K562 (cell line): ENCODE measurements around the gene MYL11. TPM values are rescaled to one million over a fixed set of nuclear protein-coding genes. Genes with fewer than 3 reads are reported as not detected.

Experiments
- ATF1 ChIP-seq, 2 experiments: fragments of 450-650 bp in 1 of 2; IDR thresholded peaks; 2 replicates each; pipeline ENCODE4 v1.6.1; 2016; ENCODE audit warnings: missing compliant biosample characterization in 1 of 2, missing genetic modification characterization in 1 of 2
- HDAC2 ChIP-seq: fragments of 450-650 bp; IDR thresholded peaks from 2 replicates; pipeline ENCODE4 v1.6.1; 2016; ENCODE audit warnings: mild to moderate bottlenecking
- HMG20B ChIP-seq: fragments of 250-450 bp; sonication (Bioruptor Pico); IDR thresholded peaks from 2 replicates; pipeline ENCODE4 v1.5.0; 2021; ENCODE audit warnings: mild to moderate bottlenecking
- HNRNPK ChIP-seq: fragments of 200-400 bp; formaldehyde crosslinking; IDR thresholded peaks from one replicate; pipeline ENCODE4 v1.6.1; 2018; ENCODE audit warnings: mild to moderate bottlenecking, low read depth, low read length; ENCODE audit not compliant: poor library complexity, severe bottlenecking
- HNRNPL ChIP-seq: fragments of 200-400 bp; formaldehyde crosslinking; IDR thresholded peaks from 2 replicates; pipeline ENCODE4 v1.6.1; 2017; ENCODE audit warnings: low read depth, mild to moderate bottlenecking, low read length
- IRF2 ChIP-seq: sonication (generic); formaldehyde crosslinking; IDR thresholded peaks from 2 replicates; pipeline ENCODE4 v1.8.1; 2022; ENCODE audit warnings: mild to moderate bottlenecking, missing genetic modification reagents
- MNT ChIP-seq, 2 experiments: fragments of 450-650 bp; conservative IDR thresholded peaks; 2 replicates each; pipeline ENCODE4 v1.6.1; 2017; ENCODE audit warnings: mild to moderate bottlenecking in 2 of 2, moderate library complexity in 2 of 2
- MYC ChIP-seq, 2 experiments: fragments of 250-450 bp in 1 of 2; sonication (Bioruptor Pico) in 1 of 2; IDR thresholded peaks; 2 replicates each; pipeline versions ENCODE4 v1.5.1 to v1.6.1; 2012 to 2021; ENCODE audit warnings: low read depth in 2 of 2, borderline replicate concordance in 1 of 2, improper control_type of control experiment in 1 of 2, low read length in 1 of 2, mild to moderate bottlenecking in 1 of 2, moderate library complexity in 1 of 2
- POLR2G ChIP-seq: fragments of 200-400 bp; formaldehyde crosslinking; IDR thresholded peaks from 2 replicates; pipeline ENCODE4 v1.6.1; 2017; ENCODE audit warnings: low read depth, mild to moderate bottlenecking, antibody characterized with exemption, low read length, moderate library complexity
- RAD21 ChIP-seq, 2 experiments: fragments of 250-450 bp in 1 of 2; fragments of 450-650 bp in 1 of 2; sonication (Bioruptor Pico) in 1 of 2; formaldehyde crosslinking in 1 of 2; IDR thresholded peaks in 1 of 2; conservative IDR thresholded peaks in 1 of 2; 2 replicates each; pipeline versions ENCODE4 v1.4.0 to v1.8.0; 2020 to 2022; ENCODE audit warnings: mild to moderate bottlenecking in 2 of 2, moderate library complexity in 1 of 2
- RBM25 ChIP-seq: fragments of 200-400 bp; formaldehyde crosslinking; IDR thresholded peaks from 2 replicates; pipeline ENCODE4 v1.6.1; 2018; ENCODE audit warnings: low read length, low read depth, moderate library complexity; ENCODE audit not compliant: severe bottlenecking
- SAFB ChIP-seq: fragments of 200-400 bp; formaldehyde crosslinking; IDR thresholded peaks from 2 replicates; pipeline ENCODE4 v1.6.1; 2017; ENCODE audit warnings: low read depth, low read length, borderline replicate concordance
- SAFB2 ChIP-seq: fragments of 200-400 bp; formaldehyde crosslinking; IDR thresholded peaks from 2 replicates; pipeline ENCODE4 v1.6.1; 2018; ENCODE audit warnings: borderline replicate concordance, low read length, low read depth, moderate library complexity; ENCODE audit not compliant: severe bottlenecking
- TCF15 ChIP-seq: fragments of 250-450 bp; sonication (Bioruptor Pico); IDR thresholded peaks from 2 replicates; pipeline ENCODE4 v1.8.0; 2022; ENCODE audit warnings: moderate library complexity, mild to moderate bottlenecking, inconsistent platforms
- TOE1 ChIP-seq, 2 experiments: fragments of 450-650 bp in 1 of 2; sonication (generic) in 1 of 2; formaldehyde crosslinking in 1 of 2; IDR thresholded peaks; 2 replicates each; pipeline versions ENCODE4 v1.7.1 to v1.8.0; 2016 to 2022; ENCODE audit warnings: borderline replicate concordance in 2 of 2, mild to moderate bottlenecking in 2 of 2, antibody characterized with exemption in 1 of 2, inconsistent platforms in 1 of 2, low read depth in 1 of 2, missing genetic modification reagents in 1 of 2, moderate library complexity in 1 of 2
- TRIM25 ChIP-seq: fragments of 450-650 bp; IDR thresholded peaks from 2 replicates; pipeline ENCODE4 v1.7.0; 2016; ENCODE audit warnings: borderline replicate concordance
- YY1 ChIP-seq, 3 experiments: IDR thresholded peaks; 2 replicates each; pipeline ENCODE4 v1.6.1; 2011; ENCODE audit warnings: low read length in 2 of 3, mild to moderate bottlenecking in 2 of 3, moderate library complexity in 2 of 3, borderline replicate concordance in 1 of 3, control low read depth in 1 of 3, low read depth in 1 of 3; ENCODE audit not compliant: insufficient read depth in 3 of 3, insufficient replicate concordance in 2 of 3, control insufficient read depth in 1 of 3, insufficient read length in 1 of 3; ENCODE audit errors: extremely low read depth in 1 of 3
- ZBTB1 ChIP-seq: sonication (generic); formaldehyde crosslinking; IDR thresholded peaks from 2 replicates; pipeline ENCODE4 v1.8.1; 2023; ENCODE audit warnings: missing genetic modification reagents, low read depth, mild to moderate bottlenecking, borderline replicate concordance
- ZNF3 ChIP-seq: fragments of 250-450 bp; sonication (Bioruptor Pico); IDR thresholded peaks from 2 replicates; pipeline ENCODE4 v1.5.0; 2021; ENCODE audit warnings: mild to moderate bottlenecking, moderate library complexity
- ZNF764 ChIP-seq: fragments of 250-450 bp; sonication (Bioruptor Pico); IDR thresholded peaks from 2 replicates; pipeline ENCODE4 v1.4.0; 2020; ENCODE audit warnings: low read depth, mild to moderate bottlenecking, moderate library complexity
- polyA plus RNA-seq, 8 experiments: library from polyadenylated mRNA; depleted of rRNA in 4 of 8; stranded (reverse) in 5 of 8; unstranded in 3 of 8; fragments of >200 nt; fragmentation: Nextera tagmentation in 2 of 8; fragmentation: Illumina TruSeq in 1 of 8; extraction: Ambion mirVana in 2 of 8; extraction: Trizol in 1 of 8; gene quantifications; 2 replicates each; pipeline versions ENCODE4 v1.2.1 to v1.2.3, GENCODE V29; 2011 to 2014; ENCODE audit warnings: inconsistent platforms in 1 of 8, missing spikeins in 1 of 8
- total RNA-seq, 7 experiments: library from RNA; depleted of rRNA in 6 of 7; stranded (reverse); fragments of >200 nt in 6 of 7; fragmentation: Illumina TruSeq in 2 of 7; extraction: Trizol in 2 of 7; gene quantifications; 2 replicates each; pipeline versions ENCODE4 v1.2.1 to v1.2.3, GENCODE V29; 2011 to 2021; ENCODE audit warnings: low replicate concordance in 1 of 7

MYL11 gene
- total and polyA plus RNA-seq, 9 of the 15 experiments (the other 6 are each of a cell fraction or from before 2014, with no cell fraction given) = 0.31 to 1.5 (median 0.73) TPM; not detected in 4

GRCh38 chr16:30395155-30395991 lies 20.8 kb downstream of the MYL11 start, which contains the start of gene ZNF48 (continued):
- TF ChIP-seq SAFB2 (no peak), TOE1 (IDR thresholded peaks at IDR 0.05; ENCODE audit: borderline replicate concordance) (peak; percentile 38; the same call in 1 of the 2 replicates), TOE1 (CRISPR knock-in tag; IDR thresholded peaks at IDR 0.05; ENCODE audit: borderline replicate concordance, low read depth) (no peak), TRIM25 (no peak), RAD21 (CRISPR knock-in tag; conservative IDR thresholded peaks at IDR 0.05 in 1 of 2, IDR thresholded peaks at IDR 0.05 in 1 of 2) (peak in 1 of 2 experiments; percentile 20; a peak in 1 of 4 replicates), HMG20B (CRISPR knock-in tag) (no peak), HNRNPK (peak; percentile 15), YY1 (IDR thresholded peaks at IDR 0.05; ENCODE audit: borderline replicate concordance in 1 of 3, control insufficient read depth in 1 of 3, extremely low read depth in 1 of 3, insufficient read depth in 3 of 3, insufficient read length in 1 of 3, insufficient replicate concordance in 2 of 3, low read depth in 1 of 3, low read length in 2 of 3) (peak in 2 of 3 experiments; percentile 44 to 57), ATF1 (CRISPR knock-in tag; IDR thresholded peaks at IDR 0.05) (no peak), ATF1 (tag; IDR thresholded peaks at IDR 0.05) (peak; percentile 48), HNRNPL (peak; percentile 38; the same call in 1 of the 2 replicates), RBM25 (no peak), MNT (conservative IDR thresholded peaks at IDR 0.05) (peak; percentile 61 to 90; a peak in 3 of 4 replicates), MYC (IDR thresholded peaks at IDR 0.05; ENCODE audit: low read depth, low read length) (peak; percentile 73), MYC (CRISPR knock-in tag; IDR thresholded peaks at IDR 0.05; ENCODE audit: borderline replicate concordance, low read depth) (no peak), POLR2G (peak; percentile 84), HDAC2 (no peak), ZBTB1 (CRISPR knock-in tag) (peak; percentile 93; the same call in 1 of the 2 replicates), ZNF3 (no peak), IRF2 (CRISPR knock-in tag) (no peak), SAFB (no peak; the same call in 1 of the 2 replicates), TCF15 (no peak), ZNF764 (CRISPR knock-in tag) (no peak)
